Measurements from ENCODE around the gene ABCA2. TPM values are rescaled to one million over a fixed set of nuclear protein-coding genes. Genes with fewer than 3 reads are reported as not detected.
A peak's percentile ranks its signal among the peaks of the same experiment; 100 is the strongest.
"Not testable (repeated sequence)": the region's sequence is repeated elsewhere in the genome, so short reads cannot be mapped to it uniquely, and the experiment has no call there.

ABCA2 gene
- total RNA-seq, 1 donor from 2014 or later, result 33.8 TPM

- DNase-seq (peak; percentile 68), ATAC-seq (peak; percentile 9)
- intact Hi-C loops (cut with micrococcal nuclease), result no loop called here
These were observed 6.1 kb upstream of the ABCA2 start for GRCh38 chr9:137034039-137034708.

GRCh38 chr9:137033481-137033880, 5.4 kb upstream of the ABCA2 start:
- intact Hi-C loops (cut with micrococcal nuclease), result not testable (repeated sequence)

DNA sequence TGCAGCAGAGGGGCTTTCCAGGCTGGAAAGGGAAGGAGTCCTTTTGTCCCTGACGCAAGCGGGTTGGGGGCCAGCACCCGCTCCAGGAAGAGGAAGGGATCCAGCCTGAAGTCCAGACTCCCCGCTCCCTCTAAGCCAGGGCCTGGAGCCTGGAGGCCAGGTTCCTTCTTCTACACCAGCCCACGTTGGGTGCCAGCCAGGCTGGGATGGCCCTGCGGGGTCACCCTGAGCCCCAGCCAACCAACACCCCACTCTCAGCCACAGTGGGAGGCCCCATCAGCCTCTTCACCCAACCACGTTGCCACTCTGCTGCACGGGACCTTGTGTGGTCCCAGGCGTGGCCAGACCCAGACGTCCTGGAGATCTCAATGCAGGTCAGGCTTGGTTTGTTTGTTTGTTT, 4.8 kb upstream of the ABCA2 start:
- ATAC-seq (peak; percentile 22), DNase-seq (peak; percentile 80)
- intact Hi-C loops (cut with micrococcal nuclease), result no loop called here

More at GRCh38 chr9:137033481-137033880, 5.4 kb upstream of the ABCA2 start:
- not testable (repeated sequence) for DNase-seq, ATAC-seq

DNA sequence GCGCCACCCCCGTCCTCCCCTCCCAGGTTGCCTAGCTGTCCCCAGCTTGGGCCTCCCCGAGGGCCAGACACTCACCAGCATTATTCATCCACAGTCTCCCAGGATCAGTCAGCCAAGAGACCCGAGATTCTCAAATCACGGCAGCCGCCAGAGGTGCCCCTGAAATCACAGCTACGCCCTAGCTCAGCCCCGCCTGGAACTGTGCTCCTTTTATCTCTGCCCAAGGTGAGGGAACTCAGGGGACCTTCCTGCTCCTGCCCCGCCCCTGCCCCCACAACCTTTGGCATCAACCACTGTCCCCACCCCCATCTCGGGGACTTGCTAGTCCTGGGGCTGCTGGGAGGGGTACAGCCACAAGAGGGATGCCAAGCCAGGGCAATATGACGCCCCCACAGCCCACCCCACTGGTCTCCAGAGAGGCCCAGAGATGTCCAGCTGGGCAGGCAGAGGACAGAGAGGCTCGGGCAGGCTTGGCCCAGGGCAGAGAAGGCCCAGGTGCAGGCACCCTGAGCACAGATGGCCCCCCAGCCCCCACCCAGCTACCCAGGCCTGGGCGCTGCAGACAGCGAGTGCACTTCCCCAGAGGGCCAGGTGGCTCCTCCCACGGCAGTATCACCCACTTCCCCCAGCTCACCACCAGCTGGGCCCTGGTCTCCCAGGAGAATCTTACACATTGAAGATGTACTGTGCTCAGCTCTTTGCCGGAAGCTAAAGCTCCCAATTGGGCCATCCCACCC, 4.0 kb upstream of the ABCA2 start, which contains the start of gene FUT7:
Gene FUT7, minus strand, starts transcription at position 185 of the 737 bp plus-strand sequence. Its CDS starts 97 bp downstream, at position 88.
- ATAC-seq, result no peak
- intact Hi-C loops (cut with micrococcal nuclease), result no loop called here
- peak; percentile 50 for DNase-seq

DNA sequence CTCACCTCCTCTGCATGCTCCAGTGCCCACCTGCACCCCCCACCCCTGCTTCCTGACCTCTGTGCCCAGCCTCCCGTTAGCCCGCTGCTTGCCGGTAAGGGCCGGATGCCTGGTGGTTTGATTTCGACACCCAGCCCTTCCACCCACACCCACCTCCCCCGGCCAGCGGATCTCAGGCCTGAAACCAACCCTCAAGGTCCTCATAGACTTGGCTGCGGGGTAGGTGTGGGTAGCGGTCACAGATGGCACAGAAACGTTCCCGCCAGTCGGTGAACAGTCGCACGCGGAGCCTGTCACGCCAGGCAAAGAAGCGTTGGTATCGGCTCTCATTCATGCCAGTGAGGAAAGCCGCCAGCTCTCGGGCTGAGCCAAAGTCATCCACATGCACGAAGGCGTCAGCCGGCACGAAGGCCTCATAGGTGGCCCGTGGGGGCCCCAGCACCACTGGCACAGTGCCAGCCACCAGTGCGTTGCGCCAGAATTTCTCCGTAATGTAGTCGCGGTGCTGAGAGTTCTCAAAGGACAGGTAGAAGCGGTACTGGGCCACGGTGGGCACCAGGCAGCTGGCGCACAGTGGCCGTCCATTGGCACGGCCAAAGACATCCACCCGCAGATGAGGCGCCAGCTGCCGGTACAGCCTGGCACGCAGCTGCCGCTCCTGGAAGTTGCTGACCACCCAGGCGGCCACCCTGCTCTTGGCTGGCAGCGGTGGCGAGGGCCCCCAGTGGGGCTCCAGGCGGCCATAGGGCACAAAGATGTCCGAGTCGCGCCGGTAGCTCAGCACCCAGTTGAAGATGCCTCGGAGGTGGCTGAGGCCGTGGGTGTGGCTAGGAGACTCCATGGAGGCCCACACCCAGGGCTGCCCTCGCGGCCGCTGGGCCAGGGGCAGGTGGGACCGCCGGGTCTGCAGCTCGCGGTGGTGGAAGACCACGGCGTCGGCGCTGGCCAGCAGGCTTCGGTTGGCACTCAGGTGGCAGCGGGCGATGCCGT, 2.8 kb upstream of the ABCA2 start:
- intact Hi-C loops (cut with micrococcal nuclease), result no loop called here

GRCh38 chr9:137030006-137030405, 2.0 kb upstream of the ABCA2 start:
- no peak for ATAC-seq
- intact Hi-C loops (cut with micrococcal nuclease), result no loop called here
- no peak for DNase-seq

More for the DNA sequence above, 2.8 kb upstream of the ABCA2 start:
- no peak for ATAC-seq
- no peak for DNase-seq

DNA sequence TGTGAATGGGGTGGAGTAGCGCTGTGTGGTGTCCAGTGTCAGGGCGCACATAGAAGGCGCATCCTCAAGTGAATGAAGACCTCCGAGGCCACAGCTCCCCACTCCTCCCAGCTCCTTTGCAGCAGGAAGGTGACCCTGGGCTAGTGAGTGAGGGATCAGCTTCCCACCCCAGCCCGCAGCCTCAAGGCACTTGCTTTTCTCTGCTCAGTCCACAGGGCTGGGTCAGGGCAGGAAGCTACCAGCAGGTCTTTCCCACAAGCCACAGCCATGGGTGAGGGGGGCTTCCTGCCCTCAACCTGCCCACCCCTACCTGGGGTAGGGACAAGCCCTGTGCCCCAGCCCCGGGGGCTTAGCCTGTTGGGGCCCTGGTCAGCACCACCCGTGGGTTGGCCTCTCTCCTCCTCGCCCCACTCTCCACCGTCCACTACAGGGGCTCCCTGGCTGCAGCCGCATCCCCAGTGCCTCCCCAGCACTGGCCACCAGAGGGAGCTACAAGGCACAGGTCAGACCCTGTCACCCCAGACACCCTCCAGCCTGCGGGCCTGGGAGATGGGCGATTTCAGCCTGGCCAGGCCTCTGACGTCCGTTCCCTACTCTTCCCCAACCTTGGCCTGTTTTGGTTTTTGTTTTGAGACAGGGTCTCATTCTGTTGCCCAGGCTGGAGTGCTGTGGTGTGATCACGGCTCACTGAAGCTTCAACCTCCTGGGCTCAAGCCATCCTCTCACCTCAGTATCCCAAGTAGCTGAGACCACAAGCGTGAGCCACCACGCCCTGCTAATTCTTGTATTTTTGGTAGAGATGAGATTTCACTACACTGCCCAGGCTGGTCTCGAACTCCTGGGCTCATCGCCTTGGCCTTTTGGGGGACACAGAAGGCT, 1.3 kb upstream of the ABCA2 start:
- intact Hi-C loops (cut with micrococcal nuclease), result no loop called here
- ATAC-seq, result peak; percentile 75
- DNase-seq, result peak; percentile 90

- peak; percentile 69 for ATAC-seq
- intact Hi-C loops (cut with micrococcal nuclease), result no loop called here
These were observed 423 bp upstream of the ABCA2 start for GRCh38 chr9:137028263-137029057.

GRCh38 chr9:137026828-137027227, 1.2 kb downstream of the ABCA2 start:
- intact Hi-C loops (cut with micrococcal nuclease), result no loop called here
- ATAC-seq, result no peak
- DNase-seq, result no peak

More at GRCh38 chr9:137028263-137029057, 423 bp upstream of the ABCA2 start:
- DNase-seq, result peak; percentile 90

DNA sequence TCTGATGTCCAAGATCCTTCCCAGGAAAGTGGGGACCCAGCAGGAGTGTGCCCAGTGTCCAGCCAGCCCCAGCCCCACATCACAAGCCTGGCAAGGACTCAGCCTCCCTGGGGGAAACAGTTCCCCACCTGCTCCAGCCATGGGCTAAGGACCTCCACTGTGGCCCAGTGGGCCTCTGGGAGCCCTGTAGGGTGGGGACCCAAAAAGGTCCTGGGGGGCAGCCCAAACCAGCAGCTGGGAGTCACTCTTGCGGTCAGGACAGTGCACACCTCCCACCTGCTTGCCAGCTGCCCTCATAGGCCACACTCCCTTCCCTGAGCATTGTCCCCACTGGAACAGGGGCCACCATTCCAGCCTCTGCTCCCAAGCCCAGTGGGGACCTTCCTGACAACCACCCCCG, 1.7 kb downstream of the ABCA2 start:
- DNase-seq (no peak), ATAC-seq (no peak)
- intact Hi-C loops (cut with micrococcal nuclease), result no loop called here

GRCh38 chr9:137025517-137025966, 2.5 kb downstream of the ABCA2 start:
- DNase-seq (no peak), ATAC-seq (no peak)
- intact Hi-C loops (cut with micrococcal nuclease), result no loop called here

GRCh38 chr9:137023583-137023991, 4.5 kb downstream of the ABCA2 start:
- ATAC-seq (no peak), DNase-seq (no peak)
- intact Hi-C loops (cut with micrococcal nuclease), result no loop called here

DNA sequence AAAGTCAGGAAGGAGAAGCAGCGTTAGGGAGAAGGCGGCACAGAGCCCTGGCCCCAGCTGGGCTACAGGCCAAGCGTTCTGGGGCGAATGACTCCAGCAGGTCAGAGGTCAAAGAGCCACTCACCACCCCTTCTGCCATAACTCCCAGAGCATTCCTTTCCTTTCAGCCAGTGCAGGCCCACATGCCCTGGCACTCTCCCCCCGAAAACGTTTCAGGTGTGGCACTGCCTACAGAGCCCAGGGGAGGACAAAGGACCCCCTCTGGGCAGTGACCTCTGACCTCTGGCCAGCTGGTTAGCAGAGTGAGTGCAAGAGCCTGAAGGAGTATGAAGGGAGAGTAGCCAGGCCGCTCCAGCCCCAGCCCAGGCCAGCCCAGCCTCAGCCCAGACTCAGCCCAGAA, 4.9 kb downstream of the ABCA2 start:
- intact Hi-C loops (cut with micrococcal nuclease), result no loop called here
- DNase-seq, result no peak
- ATAC-seq, result no peak

- intact Hi-C loops (cut with micrococcal nuclease), result no loop called here
- no peak for ATAC-seq
These were observed 5.4 kb downstream of the ABCA2 start for GRCh38 chr9:137022662-137023008.

GRCh38 chr9:137021979-137022661, 5.9 kb downstream of the ABCA2 start:
- DNase-seq, result peak; percentile 58

More at GRCh38 chr9:137022662-137023008, 5.4 kb downstream of the ABCA2 start:
- DNase-seq, result no peak

GRCh38 chr9:137021568-137021978, 6.5 kb downstream of the ABCA2 start:
- intact Hi-C loops (cut with micrococcal nuclease), result no loop called here
- ATAC-seq (no peak), DNase-seq (no peak)

More at GRCh38 chr9:137021979-137022661, 5.9 kb downstream of the ABCA2 start:
- ATAC-seq, result peak; percentile 16
- intact Hi-C loops (cut with micrococcal nuclease), result no loop called here
